Measurements from ENCODE around the gene MAP1LC3A.
A peak's percentile ranks its signal among the peaks of the same experiment; 100 is the strongest.

The MAP1LC3A gene

DNA sequence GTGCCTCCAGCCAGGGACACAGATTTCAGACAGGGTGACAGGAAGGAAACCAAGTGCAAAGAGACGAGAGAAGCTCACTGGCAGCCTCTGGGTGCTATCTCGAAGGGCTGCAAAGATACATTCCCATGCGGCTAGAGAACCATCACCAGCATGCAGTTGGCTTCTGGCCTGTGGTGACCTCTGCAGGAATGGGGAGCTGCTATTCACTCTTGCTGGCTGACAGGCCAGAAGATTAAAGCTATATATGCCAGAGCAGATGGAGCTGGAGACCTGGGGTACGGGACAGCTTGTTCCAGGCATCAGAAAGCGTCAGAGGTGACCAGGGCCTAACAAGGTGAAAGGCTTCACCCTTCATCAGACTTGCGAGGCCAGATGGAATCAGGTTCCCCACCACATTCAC, 20.0 kb downstream of the MAP1LC3A start:
- DNase-seq = no peak

DNA sequence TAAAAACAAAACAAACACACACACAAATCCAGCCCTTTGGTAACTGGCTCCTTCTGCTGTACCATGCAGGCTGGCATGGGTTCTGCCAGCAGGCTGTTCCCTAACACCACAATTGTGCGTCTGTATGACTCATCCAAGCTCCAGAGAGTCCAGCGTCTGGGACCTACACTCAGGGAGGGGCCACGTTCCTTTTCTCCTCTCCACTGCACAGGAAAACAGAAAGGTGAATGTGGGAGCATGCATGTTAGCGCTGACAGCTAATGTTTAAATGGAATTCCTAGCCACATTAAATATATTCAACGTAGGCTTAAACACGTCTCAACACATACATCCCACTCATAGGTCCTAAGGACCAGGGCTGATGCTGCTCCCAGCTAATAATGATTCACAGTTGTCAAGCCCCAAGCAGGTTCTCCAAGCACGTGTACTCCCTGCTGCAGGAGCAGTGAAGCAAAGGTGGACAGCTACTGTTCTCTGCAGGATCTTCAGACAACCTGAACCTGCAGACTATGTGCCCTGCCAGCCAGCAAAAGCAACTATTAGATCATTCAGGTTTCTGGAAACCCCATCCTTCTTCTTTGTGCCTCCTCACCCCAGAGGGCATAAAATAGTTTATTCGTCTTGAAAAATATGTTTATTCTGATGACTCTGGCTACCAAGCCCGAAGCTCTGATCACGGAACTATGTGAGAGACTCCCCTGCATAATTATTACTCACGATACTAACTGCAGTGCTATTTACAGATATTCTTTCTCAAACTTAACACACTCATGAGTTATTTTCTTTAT, 20.9 kb downstream of the MAP1LC3A start:
- DNase-seq = peak; percentile 84

DNA sequence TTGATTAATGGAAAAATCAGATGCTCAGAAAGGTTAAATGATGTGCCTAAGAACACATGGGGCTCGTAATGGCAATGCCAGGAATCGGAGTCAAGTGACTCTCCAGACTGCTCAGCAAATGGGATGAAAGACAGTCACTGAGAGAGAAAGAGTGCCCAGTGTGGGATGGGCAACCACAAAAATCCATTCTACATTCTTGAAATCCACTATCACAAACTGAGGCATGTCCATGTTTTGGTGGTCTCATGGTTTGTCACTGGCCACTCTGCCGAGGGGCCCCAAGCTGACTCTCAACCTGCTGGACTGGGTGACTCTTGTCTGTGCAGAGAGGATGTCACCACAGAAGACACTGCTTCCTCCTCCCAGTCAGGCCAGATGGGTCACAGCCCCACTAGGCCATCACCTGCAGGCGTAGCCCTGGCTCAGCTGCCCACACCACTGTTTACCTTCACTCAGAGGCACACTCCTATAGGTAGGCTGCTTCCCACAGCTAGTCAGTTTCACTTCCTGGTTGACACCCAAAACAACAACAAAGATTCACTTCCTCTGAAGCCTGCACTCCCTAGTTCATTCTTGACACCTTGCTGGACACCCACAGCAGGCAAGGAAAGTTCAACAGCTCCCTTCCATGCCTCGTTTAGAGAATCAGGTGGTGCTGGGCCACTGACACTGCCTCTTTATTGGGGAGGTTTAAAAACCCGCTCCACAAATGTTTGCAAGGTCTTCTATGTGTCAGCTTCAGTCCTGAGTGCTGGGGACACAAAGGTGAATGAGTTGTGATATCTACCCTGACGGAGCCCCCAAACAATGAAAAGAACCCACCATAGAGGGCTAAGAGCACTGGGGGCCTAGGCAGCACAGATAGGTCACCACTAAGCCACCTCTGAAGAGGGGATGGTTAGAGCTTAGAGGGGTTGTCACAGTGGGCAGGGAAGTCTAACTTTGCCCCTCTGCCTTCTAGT, 21.7 kb downstream of the MAP1LC3A start:
- DNase-seq = peak; percentile 19

DNA sequence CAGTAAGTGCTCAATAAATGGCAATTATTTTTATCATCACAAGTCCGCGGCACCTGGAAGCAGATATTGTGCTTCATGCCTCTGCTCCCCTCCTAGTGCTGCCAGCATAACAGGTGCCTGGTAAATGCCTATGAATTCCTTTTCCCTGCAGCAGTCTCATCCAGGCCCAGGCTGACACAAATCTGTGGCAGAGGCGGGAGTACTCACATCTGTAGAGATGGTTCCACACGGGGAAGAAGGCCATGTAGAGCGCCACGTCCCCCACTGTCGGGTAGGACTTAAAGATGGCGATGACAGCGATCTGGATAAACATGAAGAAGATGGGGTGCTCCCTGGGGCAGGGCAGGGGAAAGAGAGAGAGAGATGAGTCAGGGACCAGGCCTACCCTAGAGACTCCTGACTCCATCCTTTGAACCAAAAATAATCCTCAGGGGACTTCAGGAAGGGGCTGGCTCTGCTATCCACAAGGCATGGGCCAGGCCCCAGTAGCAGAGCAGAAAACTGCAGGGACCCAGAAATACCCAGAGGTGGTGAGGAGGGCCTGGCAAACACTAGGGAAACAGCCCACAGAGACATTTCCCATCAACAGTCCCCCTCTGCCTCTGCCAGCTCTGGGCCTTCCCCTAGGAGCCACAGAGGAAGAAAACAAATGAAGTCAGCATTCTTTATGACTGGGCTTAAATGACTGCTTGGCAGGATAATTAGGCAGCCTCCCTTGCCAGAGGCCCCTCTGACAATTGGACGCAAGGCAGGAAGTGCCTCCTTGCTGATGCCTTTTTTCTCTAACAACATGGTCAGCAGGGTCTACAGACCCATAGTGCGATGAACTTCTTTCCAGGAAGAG, 23.0 kb downstream of the MAP1LC3A start:
- peak; percentile 17 for DNase-seq

DNA sequence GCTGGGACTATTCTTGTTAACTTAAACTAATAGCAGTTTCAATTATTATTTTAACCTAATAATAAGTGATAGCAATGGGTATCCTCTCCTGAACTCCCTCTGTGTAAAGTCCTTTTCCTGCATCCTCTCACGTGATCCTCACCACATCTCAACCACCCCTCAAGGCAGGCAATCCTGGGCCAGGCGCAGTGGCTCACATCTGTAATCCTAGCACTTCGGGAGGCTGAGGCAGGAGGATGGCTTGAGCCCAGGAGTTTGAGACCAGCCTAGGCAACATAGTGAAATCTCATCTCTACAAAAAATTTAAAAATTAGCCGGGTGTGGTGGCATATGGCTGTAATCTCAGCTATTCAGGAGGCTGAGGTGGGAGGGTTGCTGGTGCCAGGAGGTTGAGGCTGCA, 23.7 kb downstream of the MAP1LC3A start:
- DNase-seq = no peak

DNA sequence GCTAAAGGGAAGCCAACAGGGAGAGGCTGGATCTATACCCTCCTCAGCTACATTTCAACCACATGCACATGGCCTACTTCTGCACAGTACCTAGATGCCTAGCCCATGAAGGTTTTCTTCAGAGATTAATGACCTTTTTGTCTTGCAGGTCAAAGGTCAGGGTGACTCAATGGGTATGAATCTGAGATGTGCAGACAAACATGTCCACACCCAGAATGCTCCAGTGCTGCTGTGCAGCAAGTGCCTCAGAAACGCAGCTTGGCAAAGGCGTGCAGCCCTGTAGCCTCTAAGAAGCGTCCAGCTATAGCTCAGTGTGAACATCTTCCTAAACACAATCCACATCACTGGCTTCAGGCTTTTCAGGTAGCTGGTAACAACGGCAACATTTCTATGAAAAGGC, 24.4 kb downstream of the MAP1LC3A start:
- DNase-seq = no peak

DNA sequence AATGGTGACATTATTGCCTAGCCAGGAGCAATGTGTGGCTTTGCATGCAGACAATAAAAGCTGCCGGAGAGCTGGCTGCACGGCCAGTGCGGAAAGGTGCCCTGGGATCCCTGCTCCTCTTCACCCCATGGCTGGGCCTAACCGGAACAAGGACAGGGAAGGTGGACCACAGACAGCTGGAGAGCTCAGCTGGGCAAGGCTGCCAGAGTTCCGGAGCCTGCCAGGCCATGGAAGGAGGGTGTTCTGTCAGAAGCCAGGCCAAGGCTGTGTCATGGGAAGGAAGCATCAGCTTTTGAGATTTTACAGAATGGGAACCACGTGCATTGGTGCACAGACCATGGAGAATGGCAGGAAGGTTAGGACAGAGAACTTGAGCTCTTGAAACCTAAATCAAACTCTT, 25.0 kb downstream of the MAP1LC3A start:
- DNase-seq = no peak

DNA sequence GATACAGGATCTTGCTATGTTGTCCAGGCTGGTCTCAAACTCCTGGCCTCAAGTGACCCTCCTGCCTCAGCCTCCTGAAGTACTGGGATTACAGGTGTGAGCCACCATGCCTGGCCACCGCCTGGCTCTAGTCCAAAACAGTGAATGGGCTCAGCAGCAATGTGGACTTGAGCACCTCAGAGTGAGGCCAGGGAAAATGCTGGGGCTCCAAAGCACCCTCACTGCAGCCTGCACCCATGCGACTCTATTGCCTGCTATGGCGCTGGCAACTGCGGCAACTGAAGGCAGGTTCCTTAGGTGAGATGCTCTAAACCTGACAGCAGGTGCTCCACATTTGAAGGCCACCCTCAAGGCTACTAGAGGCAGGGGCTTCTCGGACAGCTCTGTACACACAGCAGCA, 26.5 kb downstream of the MAP1LC3A start:
- DNase-seq = no peak

DNA sequence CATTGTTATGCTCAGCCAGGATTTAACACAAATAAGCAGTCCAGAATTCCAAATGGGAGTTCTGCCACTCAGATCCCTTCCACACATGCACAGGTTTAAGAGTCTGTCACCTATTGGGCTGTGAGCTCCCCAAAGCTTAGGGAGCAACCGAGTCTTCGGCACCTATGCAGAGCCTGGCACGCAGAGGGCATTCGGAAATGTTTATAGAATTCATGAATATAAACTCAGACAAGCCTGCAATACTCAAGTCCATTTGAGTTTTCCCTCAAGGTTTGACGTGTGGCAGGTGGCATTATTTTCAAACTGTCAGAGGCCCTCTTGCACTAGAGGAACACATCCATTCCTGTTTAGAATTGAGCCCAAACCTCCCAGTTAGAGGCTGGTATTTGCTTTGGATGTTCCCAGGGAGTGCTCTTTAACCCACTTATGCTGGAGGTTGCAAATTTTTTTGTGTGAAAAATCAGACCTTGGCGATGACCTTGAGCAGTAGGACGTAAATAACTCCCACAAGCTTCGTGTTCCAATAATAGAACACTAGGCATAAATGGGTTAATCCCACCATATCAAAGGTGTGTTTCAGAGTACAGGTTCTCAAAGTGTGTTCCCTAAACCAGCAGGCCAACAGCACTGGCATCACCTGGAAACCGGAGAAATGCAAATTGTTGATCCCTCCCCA, 28.1 kb downstream of the MAP1LC3A start:
- no peak for DNase-seq

DNA sequence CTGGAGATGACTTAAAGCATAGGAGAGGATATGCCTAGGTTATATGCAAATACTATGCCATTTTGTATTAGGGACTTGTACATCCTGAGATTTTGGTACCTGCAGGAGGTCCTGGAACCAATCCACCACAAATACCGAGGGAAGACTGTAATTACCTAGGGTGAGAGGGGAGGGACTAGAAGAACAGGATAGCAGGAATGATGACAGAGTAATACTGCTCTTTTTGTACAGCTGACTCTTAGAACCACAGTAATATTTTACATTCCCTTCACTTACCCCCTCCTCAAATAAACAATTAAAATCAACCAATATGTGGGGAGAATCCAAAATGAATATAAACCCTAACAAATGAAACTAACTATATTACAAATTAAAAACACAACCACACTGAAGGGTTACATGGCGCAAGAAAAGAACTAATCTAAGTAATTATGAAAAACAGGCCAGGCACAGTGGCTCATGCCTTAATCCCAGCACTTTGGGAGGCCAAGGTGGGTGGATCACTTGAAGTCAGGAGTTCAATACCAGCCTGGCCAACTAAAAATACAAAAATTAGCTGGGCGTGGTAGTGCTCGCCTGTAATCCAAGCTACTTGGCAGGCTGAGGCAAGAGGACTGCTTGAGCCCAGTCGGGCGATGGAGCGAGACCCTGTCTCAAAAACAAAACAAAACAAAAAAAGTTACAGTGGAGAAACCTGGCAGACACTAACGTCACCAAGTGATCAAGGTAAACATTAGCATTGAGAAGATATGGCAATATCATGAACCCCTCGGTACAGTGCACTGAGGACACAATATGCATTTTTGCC, 37.1 kb downstream of the MAP1LC3A start:
- DNase-seq = no peak

DNA sequence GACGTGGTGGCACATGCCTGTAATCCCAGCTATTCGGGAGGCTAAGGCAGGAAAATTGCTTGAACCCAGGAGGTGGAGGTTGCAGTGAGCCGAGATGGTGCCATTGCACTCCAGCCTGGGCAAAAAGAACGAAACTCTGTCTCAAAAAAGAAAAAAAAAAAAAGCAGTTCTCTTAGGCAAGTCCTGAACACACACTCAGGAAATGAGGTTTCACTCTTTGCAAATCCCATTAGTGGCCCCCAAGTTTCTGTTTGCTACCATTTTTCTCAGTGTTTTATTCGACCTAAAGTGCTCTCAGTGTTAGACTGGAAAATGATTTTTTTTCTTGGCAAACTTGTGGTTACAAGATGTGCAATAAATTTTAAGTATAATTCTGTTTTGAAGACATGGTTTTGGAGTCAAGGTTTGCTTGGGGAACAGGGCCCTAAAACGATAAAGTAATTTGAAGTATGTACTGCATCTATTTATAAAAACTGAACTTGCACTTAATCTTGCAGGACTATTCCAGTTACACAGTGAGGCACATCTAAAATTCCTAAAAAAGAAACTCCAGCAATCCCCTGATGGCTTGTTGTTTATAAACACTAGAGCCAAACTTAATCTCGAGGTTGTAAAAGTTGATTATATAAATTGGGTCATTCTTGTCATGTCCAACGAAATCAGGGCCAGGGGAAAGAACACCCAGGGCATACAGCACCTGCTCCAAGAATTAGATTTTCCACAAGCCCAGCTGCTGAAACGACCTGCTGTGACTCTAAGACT, 42.6 kb downstream of the MAP1LC3A start:
- DNase-seq = no peak

DNA sequence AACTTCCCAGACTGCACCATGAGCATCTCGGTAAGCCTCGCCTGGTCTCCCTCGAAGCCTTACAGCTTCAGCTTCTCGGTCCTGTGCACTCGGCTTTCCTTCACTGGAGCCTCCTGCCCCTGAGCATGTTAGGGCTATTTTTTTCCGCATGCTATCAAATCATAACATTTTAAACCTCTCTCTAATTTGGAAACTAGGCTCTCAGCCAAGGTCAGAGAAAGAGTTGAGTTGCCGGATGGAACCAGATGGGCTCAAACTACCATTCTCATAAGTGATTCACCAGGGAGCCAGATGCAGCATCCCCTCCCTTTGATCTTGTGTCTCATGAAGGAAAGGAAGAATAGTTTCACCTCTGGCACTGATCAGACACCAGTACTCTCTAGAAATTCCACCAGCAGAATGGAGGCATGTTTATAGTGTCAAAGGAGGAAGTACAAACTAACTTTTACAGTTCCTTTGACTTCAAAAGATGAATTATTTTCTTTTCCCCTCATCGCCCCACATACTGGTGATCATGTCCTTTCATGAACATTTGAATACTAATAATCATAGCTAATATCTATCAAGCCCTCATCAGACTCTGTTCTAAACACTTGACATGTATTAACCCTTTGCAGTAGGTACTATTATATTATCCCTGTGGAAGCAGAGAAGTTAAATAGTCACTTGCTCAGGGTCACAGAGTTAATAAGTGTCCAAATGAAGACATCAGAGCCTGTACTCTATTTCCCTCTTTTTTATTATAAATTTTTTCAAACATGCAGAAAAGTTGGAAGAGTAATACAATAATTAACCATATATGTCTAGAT, 46.7 kb downstream of the MAP1LC3A start:
- no peak for DNase-seq

DNA sequence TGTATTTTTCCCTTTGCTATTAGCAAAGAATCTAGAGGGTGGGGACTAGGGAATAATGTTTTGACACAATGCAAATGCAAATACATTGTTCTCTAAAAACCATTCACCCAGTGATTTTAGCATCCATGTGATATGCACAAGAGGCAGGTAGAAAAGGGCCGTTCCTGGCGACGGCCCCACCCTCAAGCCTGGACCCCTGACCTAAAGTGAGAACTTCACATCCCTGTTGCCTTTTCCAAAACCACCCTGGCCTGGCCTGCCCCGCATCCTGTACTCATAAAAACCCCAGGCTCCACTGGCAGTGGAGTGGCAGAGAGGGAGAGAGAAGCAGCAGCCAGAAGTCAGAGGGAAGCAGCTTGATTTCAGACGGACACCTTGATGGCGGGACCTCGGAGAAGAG, 48.5 kb downstream of the MAP1LC3A start:
- no peak for DNase-seq

Measured in kidney glomerular epithelial cell (primary cell).